Measurements from ENCODE around the gene MYOD1.

Gene MYOD1

DNA sequence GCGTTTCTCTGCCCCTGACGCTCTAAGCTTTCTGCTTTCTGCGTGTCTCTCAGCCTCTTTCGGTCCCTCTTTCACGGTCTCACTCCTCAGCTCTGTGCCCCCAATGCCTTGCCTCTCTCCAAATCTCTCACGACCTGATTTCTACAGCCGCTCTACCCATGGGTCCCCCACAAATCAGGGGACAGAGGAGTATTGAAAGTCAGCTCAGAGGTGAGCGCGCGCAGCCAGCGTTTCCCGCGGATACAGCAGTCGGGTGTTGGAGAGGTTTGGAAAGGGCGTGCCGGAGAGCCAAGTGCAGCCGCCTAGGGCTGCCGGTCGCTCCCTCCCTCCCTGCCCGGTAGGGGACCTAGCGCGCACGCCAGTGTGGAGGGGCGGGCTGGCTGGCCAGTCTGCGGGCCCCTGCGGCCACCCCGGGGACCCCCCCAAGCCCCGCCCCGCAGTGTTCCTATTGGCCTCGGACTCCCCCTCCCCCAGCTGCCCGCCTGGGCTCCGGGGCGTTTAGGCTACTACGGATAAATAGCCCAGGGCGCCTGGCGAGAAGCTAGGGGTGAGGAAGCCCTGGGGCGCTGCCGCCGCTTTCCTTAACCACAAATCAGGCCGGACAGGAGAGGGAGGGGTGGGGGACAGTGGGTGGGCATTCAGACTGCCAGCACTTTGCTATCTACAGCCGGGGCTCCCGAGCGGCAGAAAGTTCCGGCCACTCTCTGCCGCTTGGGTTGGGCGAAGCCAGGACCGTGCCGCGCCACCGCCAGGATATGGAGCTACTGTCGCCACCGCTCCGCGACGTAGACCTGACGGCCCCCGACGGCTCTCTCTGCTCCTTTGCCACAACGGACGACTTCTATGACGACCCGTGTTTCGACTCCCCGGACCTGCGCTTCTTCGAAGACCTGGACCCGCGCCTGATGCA lies at the start of gene MYOD1:
Gene MYOD1 (plus strand): TSS at position 544 of the 910 bp plus-strand sequence. CDS start 212 bp downstream, at position 756.
- DNase-seq = peak; percentile 68

DNA sequence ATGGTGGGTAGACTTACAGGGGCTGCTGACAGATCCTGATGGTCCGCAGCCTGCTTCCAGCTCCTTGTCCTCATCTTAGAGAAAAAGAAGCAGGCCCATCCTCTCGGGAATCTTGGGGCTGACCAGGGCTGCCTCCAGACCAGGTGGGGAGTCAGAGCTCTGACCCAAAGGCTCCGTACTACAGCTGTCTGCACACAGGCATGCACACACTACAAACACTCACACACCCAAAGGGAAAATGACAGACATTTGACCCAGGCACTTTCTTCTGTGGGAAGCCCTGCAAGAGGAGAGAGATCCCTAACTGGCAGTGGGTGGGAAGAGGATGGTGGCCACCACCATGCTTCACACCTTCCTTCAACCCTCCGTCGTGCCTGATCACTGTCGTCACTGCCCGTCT lies 46.9 kb upstream of the MYOD1 start:
- DNase-seq = no peak

DNA sequence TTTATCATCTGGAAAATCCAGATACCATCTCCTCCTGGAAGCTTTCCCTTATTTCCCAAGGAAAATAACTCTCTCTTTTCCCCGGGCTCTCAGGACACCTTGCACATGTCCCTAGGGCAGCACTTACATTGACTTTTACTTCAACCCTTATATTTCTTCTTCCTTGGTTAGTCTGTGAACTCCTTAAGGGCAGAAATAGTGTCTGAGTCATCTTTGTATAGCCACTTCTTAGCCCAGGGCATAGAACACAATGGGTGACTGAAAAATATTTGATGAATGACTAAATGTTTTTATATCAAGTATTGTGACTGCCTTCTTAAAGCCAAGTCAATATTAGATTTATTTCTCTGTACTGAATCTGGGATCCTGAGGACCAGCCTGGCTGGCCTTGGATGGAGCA lies 45.4 kb upstream of the MYOD1 start:
- DNase-seq = no peak

DNA sequence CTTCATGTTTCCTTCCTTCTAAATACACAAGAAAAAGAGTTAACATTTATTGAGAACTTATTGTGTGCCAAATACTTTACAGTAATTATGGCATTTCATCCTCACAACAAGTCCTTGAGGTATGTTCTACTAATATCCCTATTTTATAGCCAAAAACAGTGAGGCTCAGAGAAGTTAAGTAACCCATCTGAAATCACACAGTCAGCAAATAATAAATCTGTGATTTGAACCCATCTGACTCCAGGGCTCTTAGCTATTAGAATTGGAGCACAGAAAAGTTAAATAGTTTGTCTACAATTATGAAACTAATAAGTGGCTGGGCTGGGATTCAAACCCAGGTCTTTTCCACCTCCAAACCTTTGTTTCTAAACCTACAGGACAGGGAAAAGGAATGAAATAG lies 36.5 kb upstream of the MYOD1 start:
- no peak for DNase-seq

GRCh38 chr11:17683377-17684161 lies 35.8 kb upstream of the MYOD1 start:
- peak; percentile 86 for DNase-seq

DNA sequence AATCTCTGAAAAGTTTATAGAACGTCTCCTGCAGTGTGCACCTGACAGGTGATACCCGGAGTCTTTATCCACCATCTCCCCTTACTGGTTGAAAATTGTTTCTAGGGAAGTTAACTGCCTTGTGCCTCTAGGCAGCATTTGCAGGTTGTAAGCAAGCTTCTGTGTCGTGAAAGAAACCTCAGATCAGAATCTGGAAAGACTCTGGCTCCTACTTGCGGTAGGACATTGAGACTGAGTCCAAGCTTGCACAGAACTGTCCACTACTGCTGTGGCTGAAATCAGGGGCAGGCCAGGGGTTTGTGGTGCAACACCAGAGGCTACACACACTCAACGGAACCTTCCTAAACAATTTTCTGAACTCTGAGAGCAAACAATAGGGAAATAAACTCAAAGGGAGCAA lies 34.8 kb upstream of the MYOD1 start:
- no peak for DNase-seq

GRCh38 chr11:17686231-17686980 lies 33.0 kb upstream of the MYOD1 start:
- DNase-seq = peak; percentile 80

DNA sequence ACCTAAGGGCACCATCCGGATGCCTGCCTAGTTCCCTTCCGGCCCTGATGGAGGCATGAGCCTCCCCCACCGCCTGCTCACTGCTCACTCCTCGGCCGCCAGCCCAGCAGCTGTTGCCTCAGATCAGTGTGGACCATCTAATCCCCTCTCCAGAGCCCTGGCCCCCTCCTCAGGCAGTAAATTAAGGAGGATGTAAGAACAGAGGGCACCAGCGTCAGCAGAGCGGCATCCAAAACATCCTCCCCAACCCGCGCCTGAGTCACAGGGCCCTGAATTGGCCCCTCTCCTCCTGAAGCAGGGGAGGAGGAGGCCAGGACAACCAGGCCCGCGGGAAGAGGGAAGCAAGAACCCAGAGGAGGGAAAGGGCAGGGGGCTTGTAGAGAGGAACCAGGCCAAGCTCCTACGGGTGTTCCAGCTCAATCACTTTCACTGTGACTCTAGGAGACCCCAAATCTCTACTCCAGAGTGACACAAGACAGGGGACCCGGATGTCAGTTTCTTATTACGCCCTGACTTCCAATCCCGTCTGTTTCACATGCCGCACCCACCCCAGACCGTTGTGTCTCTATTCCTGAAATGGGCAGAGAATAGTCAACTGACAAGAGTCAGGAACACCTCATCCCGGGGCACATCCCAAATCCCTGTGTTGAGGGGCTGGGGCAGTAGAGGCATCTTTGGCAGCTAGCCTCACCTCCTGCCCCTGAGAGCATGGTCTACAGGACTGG lies 31.3 kb upstream of the MYOD1 start:
- peak; percentile 19 for DNase-seq

DNA sequence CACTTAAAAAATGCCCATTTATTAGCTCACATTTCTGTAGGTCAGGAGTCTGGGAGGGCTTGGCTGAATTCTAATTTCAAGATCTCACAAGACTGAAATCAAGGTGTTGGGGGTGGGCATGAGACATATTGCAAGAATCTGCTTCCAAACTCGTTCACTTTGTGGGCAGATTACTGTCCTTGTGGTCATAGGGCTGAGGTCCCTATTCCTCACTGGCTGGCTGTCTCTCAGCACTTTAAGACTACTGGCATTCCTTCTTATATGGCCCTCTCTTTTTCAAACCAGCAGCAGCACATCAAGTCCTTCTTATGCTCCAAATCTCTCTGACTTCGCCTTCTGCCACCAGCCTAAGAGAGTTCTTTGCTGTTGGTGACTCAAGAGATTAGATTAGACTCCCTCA lies 27.8 kb upstream of the MYOD1 start:
- peak; percentile 7 for DNase-seq

- DNase-seq = peak; percentile 30
These were observed 27.4 kb upstream of the MYOD1 start for GRCh38 chr11:17691976-17692375.

GRCh38 chr11:17692931-17693330 lies 26.4 kb upstream of the MYOD1 start:
- peak; percentile 16 for DNase-seq

DNA sequence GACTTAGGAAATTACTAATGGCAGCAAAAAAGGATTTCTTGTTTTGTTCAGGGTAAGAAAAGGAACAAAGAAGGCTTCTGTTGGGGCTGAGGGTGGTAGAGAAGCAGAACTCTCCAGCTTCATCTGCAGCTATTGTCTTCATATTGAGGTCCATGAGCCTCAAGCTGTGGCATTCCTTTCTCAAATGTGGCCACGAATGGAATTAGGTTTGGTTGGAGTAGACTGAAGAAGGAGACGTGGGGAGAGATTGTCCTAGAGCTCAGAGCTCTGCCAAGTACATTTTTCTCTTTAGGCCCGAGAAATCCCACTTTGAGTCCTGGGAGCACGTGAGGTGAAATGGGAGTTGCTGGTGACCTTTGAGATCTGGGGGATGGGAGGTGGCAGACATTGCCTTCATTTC lies 25.8 kb upstream of the MYOD1 start:
- DNase-seq = no peak

- DNase-seq = peak; percentile 31
These were observed 24.8 kb upstream of the MYOD1 start for GRCh38 chr11:17694494-17695110.

DNA sequence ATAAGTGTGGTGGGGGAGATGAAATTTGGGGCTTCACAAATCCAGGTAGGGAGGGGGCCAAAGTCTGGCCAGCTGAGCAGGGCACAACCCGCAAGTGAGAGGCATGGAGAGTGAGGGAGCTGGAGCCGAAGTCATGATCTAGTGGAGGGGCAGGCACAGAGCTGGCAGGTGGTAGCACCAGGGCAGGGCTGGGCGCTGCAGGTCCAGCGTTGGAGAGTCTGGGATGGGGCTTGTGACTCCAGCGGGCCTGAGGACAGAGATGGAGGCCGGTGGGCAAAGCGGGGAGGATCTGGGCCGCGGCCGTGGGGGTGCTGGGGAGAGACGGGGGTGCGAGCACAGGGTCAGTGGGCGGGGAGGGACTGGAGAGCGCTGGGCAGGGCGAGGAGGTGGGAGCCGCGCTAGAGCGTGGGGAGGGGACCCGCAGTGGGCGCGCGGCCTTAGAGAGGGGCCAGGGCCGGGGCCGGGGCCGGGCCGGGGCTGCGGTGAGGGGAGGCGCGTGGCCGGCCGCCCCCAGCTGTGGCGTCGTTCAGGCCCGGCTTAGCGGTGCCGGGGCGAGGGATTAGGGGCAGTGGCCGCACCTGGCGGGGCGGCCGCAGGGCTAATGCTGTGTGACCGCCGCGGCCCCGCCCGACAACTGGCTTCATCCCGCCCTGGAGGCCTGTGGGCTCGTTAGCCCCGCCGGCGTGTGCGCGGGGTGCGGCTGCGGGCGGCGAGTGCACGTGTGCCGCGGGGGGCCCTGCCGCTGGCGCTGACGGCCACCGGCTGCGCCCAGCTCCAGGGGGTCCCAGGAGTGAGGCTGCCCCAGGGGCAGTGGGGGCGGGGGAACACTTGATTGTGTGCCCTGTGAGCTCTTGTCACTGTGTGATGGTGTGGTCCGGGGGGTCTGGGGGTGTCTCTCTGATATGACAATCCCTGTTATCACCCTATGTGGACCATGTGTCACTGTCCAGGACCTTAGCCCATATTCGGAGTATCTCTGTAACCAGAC lies 23.6 kb upstream of the MYOD1 start:
- no peak for DNase-seq

- DNase-seq = no peak
These were observed 22.6 kb upstream of the MYOD1 start for GRCh38 chr11:17696741-17697140.

DNA sequence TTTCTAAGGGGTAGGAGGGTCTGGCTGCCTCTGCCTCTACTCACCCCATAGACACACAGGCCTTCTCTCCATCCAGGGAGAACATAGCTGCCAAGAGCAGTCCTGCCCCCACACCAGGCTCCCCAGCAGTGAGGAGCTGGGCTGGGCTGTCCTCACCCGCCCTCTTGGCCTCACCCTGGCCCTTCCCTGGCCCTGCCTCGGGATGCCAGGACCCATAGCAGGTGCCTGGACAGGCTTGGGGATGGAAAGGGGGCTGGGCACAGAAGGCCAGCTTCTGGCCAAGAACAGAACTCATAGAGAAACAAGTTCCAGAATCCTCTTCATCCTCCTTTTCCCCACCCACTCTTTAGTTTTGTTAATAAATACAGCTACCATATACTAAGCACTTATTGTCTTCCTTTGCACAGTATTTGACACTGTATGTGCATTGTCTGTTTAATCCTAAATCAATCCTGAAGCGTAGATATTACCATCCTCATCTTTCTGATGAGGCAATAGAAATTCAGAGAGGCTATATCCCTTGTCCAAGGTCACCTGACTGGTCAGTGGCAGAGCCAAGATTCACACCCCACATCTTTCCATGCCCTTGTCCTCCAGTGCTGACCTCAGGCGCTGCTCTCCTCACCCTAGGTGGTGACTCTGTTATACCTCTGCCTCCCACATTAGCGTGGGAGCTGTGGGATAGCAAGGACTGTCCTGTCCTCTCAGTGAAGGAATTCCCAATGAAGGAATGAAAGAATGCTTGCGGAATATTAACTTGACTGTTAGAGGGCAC lies 22.0 kb upstream of the MYOD1 start:
- DNase-seq = no peak

DNA sequence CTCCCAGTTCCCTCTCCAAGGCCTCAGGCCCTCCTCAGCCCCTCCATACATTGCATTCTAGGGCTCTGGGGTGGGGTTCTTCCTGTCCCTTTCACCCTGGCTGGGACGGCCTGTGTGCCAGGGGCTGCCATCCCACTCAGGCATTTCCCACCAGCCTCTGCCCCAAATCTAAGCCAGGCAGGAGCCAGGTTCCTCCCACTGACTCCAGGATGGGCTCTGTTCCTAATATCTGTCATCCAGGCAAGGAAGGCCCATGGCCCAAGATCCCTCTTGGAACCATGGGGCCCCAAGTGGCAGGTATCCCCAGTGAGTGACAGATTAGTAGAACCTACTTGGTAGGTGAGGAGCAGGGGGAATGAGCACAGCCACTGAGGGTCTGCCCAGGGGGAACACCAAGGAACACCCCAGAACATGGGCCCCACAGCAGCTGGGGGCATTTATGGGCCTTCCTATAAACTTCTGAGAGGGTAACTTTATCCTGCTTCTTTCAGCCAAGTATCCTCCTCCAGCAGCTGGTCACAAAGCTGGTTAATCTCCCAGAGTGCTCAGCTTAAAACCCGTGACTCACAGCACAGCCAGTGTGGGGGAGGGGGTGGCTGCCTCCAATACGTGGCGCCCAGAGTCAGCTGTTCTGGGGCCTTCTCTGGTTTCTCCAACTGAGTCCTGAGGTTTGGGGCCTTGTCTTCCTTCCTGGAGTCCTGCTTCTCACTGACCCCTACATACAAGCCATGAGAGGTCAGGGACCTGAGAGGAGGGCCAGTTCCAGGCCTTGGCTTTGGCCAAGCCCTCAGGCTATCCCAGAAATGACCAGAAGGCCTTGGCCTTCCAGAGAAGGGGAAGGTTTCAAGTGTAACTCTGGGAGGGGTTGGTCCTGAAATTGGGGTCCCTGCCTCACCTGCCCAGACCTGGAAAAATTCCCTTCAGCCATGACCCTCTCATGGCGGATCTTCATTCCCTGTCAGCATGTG lies 19.9 kb upstream of the MYOD1 start:
- DNase-seq = peak; percentile 61

DNA sequence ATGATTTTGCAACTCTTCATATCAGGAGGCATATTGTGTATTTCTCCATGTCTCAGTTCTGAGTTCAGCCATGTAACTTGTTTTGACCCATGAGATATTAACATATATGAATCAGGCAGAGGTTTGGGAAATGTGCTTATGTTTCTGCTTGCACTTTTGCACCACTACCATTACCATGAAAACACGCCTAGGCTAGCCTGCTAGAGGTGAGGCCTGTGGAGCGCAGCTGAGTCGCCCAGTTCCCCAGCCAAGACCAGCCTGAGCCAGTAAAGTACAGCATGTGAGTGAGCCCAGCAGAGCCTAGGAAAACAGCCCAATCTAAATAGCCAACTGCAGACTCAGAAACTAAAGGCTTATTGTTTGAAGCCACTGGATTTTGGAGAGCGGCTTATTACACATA lies 18.4 kb upstream of the MYOD1 start:
- no peak for DNase-seq

DNA sequence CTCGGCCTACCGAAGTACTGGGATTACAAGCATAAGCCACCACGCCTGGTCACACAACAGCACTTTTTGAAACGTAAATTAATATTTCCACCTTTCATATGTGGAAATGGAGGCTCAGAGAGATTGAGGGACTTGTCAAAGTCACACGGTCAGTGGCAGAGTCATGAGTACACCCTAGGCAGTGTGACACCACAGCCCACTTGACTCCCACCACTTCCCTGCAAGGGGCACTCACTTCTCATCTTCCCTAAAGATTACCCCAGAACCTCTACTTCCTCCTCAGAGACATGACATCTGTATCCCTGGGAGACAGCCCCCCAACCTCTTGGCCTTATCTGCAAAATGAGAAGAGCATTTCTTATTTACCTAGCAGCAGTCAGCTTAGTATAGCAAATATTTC lies 16.5 kb upstream of the MYOD1 start:
- no peak for DNase-seq
